ENCODE results near the gene NLN.
A peak's percentile ranks its signal among the peaks of the same experiment; 100 is the strongest.
"Not testable (repeated sequence)": the region's sequence is repeated elsewhere in the genome, so short reads cannot be mapped to it uniquely, and the experiment has no call there.

Gene NLN

GRCh38 chr5:65775476-65775875 lies 53.5 kb downstream of the NLN start:
- no peak for DNase-seq

- no peak for DNase-seq
Observed at GRCh38 chr5:65776441-65777141, 54.6 kb downstream of the NLN start.

GRCh38 chr5:65778126-65778525 lies 56.1 kb downstream of the NLN start:
- no peak for DNase-seq

- no peak for DNase-seq
Observed at GRCh38 chr5:65779643-65780042, 57.6 kb downstream of the NLN start.

GRCh38 chr5:65788296-65788695 lies 66.3 kb downstream of the NLN start:
- not testable (repeated sequence) for DNase-seq

- DNase-seq, result peak in 1 of 2 experiments; percentile 34
Observed at GRCh38 chr5:65790371-65791163, 68.6 kb downstream of the NLN start.

- no peak for DNase-seq
Observed at GRCh38 chr5:65791712-65792673, 70.0 kb downstream of the NLN start.

GRCh38 chr5:65796269-65796668 lies 74.3 kb downstream of the NLN start:
- DNase-seq, result no peak

- DNase-seq, result no peak
Observed at GRCh38 chr5:65796751-65797316, 74.8 kb downstream of the NLN start.

- no peak for DNase-seq
Observed at GRCh38 chr5:65797481-65797880, 75.5 kb downstream of the NLN start.

- DNase-seq, result no peak
Observed at GRCh38 chr5:65799857-65800256, 77.9 kb downstream of the NLN start.

GRCh38 chr5:65800775-65801174 lies 78.8 kb downstream of the NLN start:
- DNase-seq, result no peak

- DNase-seq, result no peak
Observed at GRCh38 chr5:65801352-65801783, 79.4 kb downstream of the NLN start.

- no peak for DNase-seq
Observed at GRCh38 chr5:65802080-65802479, 80.1 kb downstream of the NLN start.

- no peak for DNase-seq
Observed at GRCh38 chr5:65802820-65803219, 80.8 kb downstream of the NLN start.

GRCh38 chr5:65803699-65804391 lies 81.8 kb downstream of the NLN start:
- peak in 1 of 2 experiments; percentile 24 for DNase-seq

- DNase-seq, result no peak
Observed at GRCh38 chr5:65805089-65805488, 83.1 kb downstream of the NLN start.

- not testable (repeated sequence) for DNase-seq
Observed at GRCh38 chr5:65807494-65807893, 85.5 kb downstream of the NLN start.

GRCh38 chr5:65808251-65808741 lies 86.3 kb downstream of the NLN start:
- DNase-seq, result no peak

GRCh38 chr5:65808818-65809217 lies 86.8 kb downstream of the NLN start:
- DNase-seq, result no peak

GRCh38 chr5:65809817-65810531 lies 88.0 kb downstream of the NLN start:
- DNase-seq, result no peak
